ENCODE measurements around the gene CAPZA3. TPM values are rescaled to one million over a fixed set of nuclear protein-coding genes. Genes with fewer than 3 reads are reported as not detected.

CAPZA3 gene
- total and polyA plus RNA-seq, 10 of the 15 experiments (the other 5 are each of a cell fraction or from before 2014, with no cell fraction given), result not detected

- in situ Hi-C loops (cut with MboI) (no loop called here), intact Hi-C loops (cut with micrococcal nuclease; ENCODE audit: unreplicated experiment) (no loop called here)
- no peaks in the 10 kb centered on the region for H3K9me3 ChIP-seq (replicated peaks; ENCODE audit: control insufficient read depth, insufficient read depth, low read length)
- DNase-seq (ENCODE audit: low read depth, low spot score) (no peak), FAIRE-seq (no peak), ATAC-seq (no peak)
- H3K9ac ChIP-seq (ENCODE audit: control insufficient read depth, insufficient read depth, low read length), result no peak overlapping the region
- no peaks in the 10 kb centered on the region for H3K4me1 ChIP-seq (ENCODE audit: control insufficient read depth, insufficient read depth, low read length)
- no peak overlapping the region for H3K4me3 ChIP-seq
- no peaks in the 10 kb centered on the region for H3K79me2 ChIP-seq (ENCODE audit: control insufficient read depth, insufficient read depth, low read length)
- no peak overlapping the region for H3K4me2 ChIP-seq (ENCODE audit: control insufficient read depth, insufficient read depth)
- H3K36me3 ChIP-seq (ENCODE audit: control insufficient read depth in 2 of 2, insufficient read depth in 2 of 2, low read length in 1 of 2), result no peaks in the 10 kb centered on the region
- CTCF ChIA-PET, result interaction anchor here (0.6 kb wide), 1 partner anchor 811 kb away, joined by 4 read pairs; no protein-coding TSS in a partner anchor
- H2AFZ ChIP-seq (ENCODE audit: control insufficient read depth, low read depth, low read length), result no peak overlapping the region
- BruUV-seq (replicated peaks), result no TSS peak
- H3K27me3 ChIP-seq (replicated peaks in 1 of 2; ENCODE audit: control insufficient read depth in 2 of 2, insufficient read depth in 2 of 2, low read length in 1 of 2), result no peaks in the 10 kb centered on the region
- no peaks in the 10 kb centered on the region for H4K20me1 ChIP-seq (ENCODE audit: control insufficient read depth, insufficient read depth)
- SMC1A ChIA-PET (ENCODE audit: uncharacterized antibody, unreplicated experiment), result no interaction called here
- POLR2A ChIA-PET, result no interaction called here
- H3K27ac ChIP-seq (ENCODE audit: control insufficient read depth, insufficient read depth), result no peak overlapping the region
- WGBS (ENCODE audit: insufficient coverage, insufficient replicate concordance, low lambda C conversion rate, missing lambda C conversion rate), result 5% methylated on average over 4 of the region's 4 CpGs
- no peak for TF ChIP-seq FOS (IDR thresholded peaks at IDR 0.05; ENCODE audit: borderline replicate concordance, extremely low read depth, insufficient read length)
- TF ChIP-seq MYC (IDR thresholded peaks at IDR 0.05; ENCODE audit: insufficient read depth, insufficient read length, insufficient replicate concordance, low read length, severe bottlenecking), result no peak
- TF ChIP-seq, protein P1, sequence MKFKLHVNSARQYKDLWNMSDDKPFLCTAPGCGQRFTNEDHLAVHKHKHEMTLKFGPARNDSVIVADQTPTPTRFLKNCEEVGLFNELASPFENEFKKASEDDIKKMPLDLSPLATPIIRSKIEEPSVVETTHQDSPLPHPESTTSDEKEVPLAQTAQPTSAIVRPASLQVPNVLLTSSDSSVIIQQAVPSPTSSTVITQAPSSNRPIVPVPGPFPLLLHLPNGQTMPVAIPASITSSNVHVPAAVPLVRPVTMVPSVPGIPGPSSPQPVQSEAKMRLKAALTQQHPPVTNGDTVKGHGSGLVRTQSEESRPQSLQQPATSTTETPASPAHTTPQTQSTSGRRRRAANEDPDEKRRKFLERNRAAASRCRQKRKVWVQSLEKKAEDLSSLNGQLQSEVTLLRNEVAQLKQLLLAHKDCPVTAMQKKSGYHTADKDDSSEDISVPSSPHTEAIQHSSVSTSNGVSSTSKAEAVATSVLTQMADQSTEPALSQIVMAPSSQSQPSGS (IDR thresholded peaks at IDR 0.05; ENCODE audit: low read length), result no peak
- TF ChIP-seq SKIL (IDR thresholded peaks at IDR 0.05; ENCODE audit: low read depth, poor library complexity, severe bottlenecking), result no peak
- RAD21 ChIA-PET (ENCODE audit: unreplicated experiment), result no interaction called here
These were observed 11.6 kb downstream of the CAPZA3 start for GRCh38 chr12:18749386-18749957.

All from GM12878 (cell line).